ENCODE data around the gene ADARB1.

DNA sequence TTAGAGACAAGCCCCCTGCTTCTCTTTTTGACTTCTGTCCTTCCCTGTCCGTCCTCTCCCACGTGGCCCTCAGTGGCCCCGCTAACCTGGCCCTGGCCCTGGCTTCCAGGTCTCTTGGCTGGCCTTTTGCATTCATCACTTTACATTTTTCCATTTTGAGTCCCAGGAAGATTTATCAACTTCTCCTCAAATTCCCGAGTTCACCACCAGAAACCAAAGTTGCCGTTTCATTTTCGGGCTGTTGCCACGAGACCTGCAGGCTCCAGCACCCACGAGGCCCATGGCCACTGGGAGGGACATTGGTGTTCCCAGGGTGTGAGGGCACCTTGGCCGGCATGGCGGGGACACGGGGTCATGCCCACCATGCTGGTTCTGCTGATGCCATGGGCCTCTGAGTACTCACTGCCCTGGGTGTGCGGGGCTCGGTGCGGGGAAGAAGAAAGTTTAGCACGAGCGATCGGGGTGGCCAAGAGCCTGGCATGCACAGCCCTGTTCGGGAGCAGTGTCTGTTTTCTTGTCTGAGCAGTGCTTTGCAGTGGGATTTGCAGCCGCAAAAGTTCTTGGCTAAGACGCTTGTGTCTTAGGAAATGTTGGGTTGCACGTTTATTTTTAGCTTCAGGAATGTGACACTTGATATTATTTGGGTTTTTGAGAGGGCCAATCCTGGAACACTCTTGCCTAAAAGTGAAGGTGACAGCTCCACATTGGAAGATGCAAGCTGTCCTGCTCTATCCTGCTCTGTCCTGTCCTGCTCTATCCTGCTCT lies 40.4 kb upstream of the ADARB1 start:
- TF ChIP-seq, protein P1, sequence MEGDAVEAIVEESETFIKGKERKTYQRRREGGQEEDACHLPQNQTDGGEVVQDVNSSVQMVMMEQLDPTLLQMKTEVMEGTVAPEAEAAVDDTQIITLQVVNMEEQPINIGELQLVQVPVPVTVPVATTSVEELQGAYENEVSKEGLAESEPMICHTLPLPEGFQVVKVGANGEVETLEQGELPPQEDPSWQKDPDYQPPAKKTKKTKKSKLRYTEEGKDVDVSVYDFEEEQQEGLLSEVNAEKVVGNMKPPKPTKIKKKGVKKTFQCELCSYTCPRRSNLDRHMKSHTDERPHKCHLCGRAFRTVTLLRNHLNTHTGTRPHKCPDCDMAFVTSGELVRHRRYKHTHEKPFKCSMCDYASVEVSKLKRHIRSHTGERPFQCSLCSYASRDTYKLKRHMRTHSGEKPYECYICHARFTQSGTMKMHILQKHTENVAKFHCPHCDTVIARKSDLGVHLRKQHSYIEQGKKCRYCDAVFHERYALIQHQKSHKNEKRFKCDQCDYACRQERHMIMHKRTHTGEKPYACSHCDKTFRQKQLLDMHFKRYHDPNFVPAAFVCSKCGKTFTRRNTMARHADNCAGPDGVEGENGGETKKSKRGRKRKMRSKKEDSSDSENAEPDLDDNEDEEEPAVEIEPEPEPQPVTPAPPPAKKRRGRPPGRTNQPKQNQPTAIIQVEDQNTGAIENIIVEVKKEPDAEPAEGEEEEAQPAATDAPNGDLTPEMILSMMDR (IDR thresholded peaks at IDR 0.05; ENCODE audit: low read length): no peak
- TF ChIP-seq EZH2 (IDR thresholded peaks at IDR 0.05; ENCODE audit: borderline replicate concordance, low read length): no peak

Measured in OCI-LY1 (cell line).